Mucosa of rectum (tissue), 2 donors: Measurements from ENCODE around the gene DENND4B.

ENCODE experiments used
- H3K27ac ChIP-seq, 2 donors: one replicate each; pipeline ENCODE4 v1.7.0; 2013; ENCODE audit warnings: inconsistent platforms in 2 of 2, low read depth in 2 of 2, low read length in 2 of 2
- H3K27me3 ChIP-seq, 2 donors: one replicate each; pipeline ENCODE4 v1.7.0; 2013; ENCODE audit warnings: low read length in 2 of 2; ENCODE audit not compliant: control insufficient read depth in 2 of 2, insufficient read depth in 2 of 2
- H3K36me3 ChIP-seq, 2 donors: one replicate each; pipeline ENCODE4 v1.7.0; 2013; ENCODE audit warnings: low read length in 2 of 2; ENCODE audit not compliant: control insufficient read depth in 2 of 2, insufficient read depth in 2 of 2
- H3K4me1 ChIP-seq, 2 donors: one replicate each; pipeline ENCODE4 v1.7.0; 2013; ENCODE audit warnings: low read length in 2 of 2, mild to moderate bottlenecking in 1 of 2; ENCODE audit not compliant: control insufficient read depth in 2 of 2, insufficient read depth in 2 of 2
- H3K4me3 ChIP-seq, 2 donors: one replicate each; pipeline ENCODE4 v1.7.0; 2013; ENCODE audit warnings: low read length in 2 of 2
- H3K9ac ChIP-seq, 2 donors: one replicate each; pipeline ENCODE4 v1.7.0; 2013; ENCODE audit warnings: low read length in 2 of 2, low read depth in 1 of 2, mild to moderate bottlenecking in 1 of 2
- H3K9me3 ChIP-seq, 2 donors: one replicate each; pipeline ENCODE4 v1.7.0; 2013; ENCODE audit warnings: low read length in 2 of 2; ENCODE audit not compliant: control insufficient read depth in 2 of 2
- donor health status: healthy.
- donor health status: Normal muscosa, but diverticular disease.

Gene DENND4B

GRCh38 chr1:153945795-153946621 lies 510 bp downstream of the DENND4B start:
- Histone ChIP-seq H3K27ac (peak overlapping the region; percentile 89 to 97), H3K27me3 (no peaks in the 10 kb centered on the region), H3K36me3 (peaks cover 39 to 49% of the 10 kb centered on the region in 2 donors), H3K4me1 (peaks cover 17 to 20% of the 10 kb centered on the region in 2 donors), H3K9ac (peak overlapping the region; percentile 82 to 88), H3K9me3 (no peaks in the 10 kb centered on the region), H3K4me3 (peak overlapping the region; percentile 88)

GRCh38 chr1:153945131-153945794 lies 1.3 kb downstream of the DENND4B start:
- H3K9me3 ChIP-seq, result no peaks in the 10 kb centered on the region
- no peaks in the 10 kb centered on the region for H3K27me3 ChIP-seq
- H3K27ac ChIP-seq, result peak overlapping the region; percentile 89 to 97
- H3K4me3 ChIP-seq, result peak overlapping the region; percentile 88
- peak overlapping the region; percentile 82 to 88 for H3K9ac ChIP-seq
- peaks cover 17 to 20% of the 10 kb centered on the region in 2 donors for H3K4me1 ChIP-seq
- H3K36me3 ChIP-seq, result peaks cover 38 to 49% of the 10 kb centered on the region in 2 donors

- Histone ChIP-seq H3K4me1 (peaks cover 17 to 20% of the 10 kb centered on the region in 2 donors), H3K36me3 (peaks cover 34 to 50% of the 10 kb centered on the region in 2 donors), H3K9me3 (no peaks in the 10 kb centered on the region), H3K27me3 (no peaks in the 10 kb centered on the region), H3K27ac (peak overlapping the region; percentile 89 to 97), H3K4me3 (peak overlapping the region; percentile 88), H3K9ac (peak overlapping the region; percentile 82 to 88)
Measured at GRCh38 chr1:153944827-153945117, 1.7 kb downstream of the DENND4B start.

- Histone ChIP-seq H3K9me3 (no peaks in the 10 kb centered on the region), H3K9ac (peak overlapping the region in 1 of 2 donors; percentile 88), H3K27ac (peak overlapping the region; percentile 89 to 97), H3K27me3 (no peaks in the 10 kb centered on the region), H3K4me1 (peaks cover 17 to 20% of the 10 kb centered on the region in 2 donors), H3K36me3 (peaks cover 36 to 56% of the 10 kb centered on the region in 2 donors), H3K4me3 (peak overlapping the region in 1 of 2 donors; percentile 88)
Measured at GRCh38 chr1:153944005-153944826, 2.3 kb downstream of the DENND4B start.

GRCh38 chr1:153942766-153943549 lies 3.6 kb downstream of the DENND4B start:
- Histone ChIP-seq H3K9me3 (no peaks in the 10 kb centered on the region), H3K9ac (no peak overlapping the region), H3K4me3 (no peak overlapping the region), H3K36me3 (peaks cover 24 to 44% of the 10 kb centered on the region in 2 donors), H3K27me3 (no peaks in the 10 kb centered on the region), H3K27ac (no peak overlapping the region), H3K4me1 (peaks cover 17 to 20% of the 10 kb centered on the region in 2 donors)

GRCh38 chr1:153941826-153942725 lies 4.4 kb downstream of the DENND4B start:
- Histone ChIP-seq H3K4me3 (no peak overlapping the region), H3K27me3 (no peaks in the 10 kb centered on the region), H3K36me3 (peaks cover 32 to 48% of the 10 kb centered on the region in 2 donors), H3K9me3 (no peaks in the 10 kb centered on the region), H3K4me1 (peaks cover 15 to 20% of the 10 kb centered on the region in 2 donors), H3K9ac (no peak overlapping the region), H3K27ac (no peak overlapping the region)

GRCh38 chr1:153940756-153941155 lies 5.8 kb downstream of the DENND4B start:
- Histone ChIP-seq H3K36me3 (peaks cover 43 to 60% of the 10 kb centered on the region in 2 donors), H3K4me3 (no peak overlapping the region), H3K9ac (no peak overlapping the region), H3K9me3 (no peaks in the 10 kb centered on the region), H3K4me1 (peaks cover 10 to 15% of the 10 kb centered on the region in 2 donors), H3K27me3 (no peaks in the 10 kb centered on the region), H3K27ac (no peak overlapping the region)

- Histone ChIP-seq H3K27me3 (no peaks in the 10 kb centered on the region), H3K27ac (no peak overlapping the region), H3K4me1 (peaks cover 0 to 4% of the 10 kb centered on the region in 2 donors), H3K4me3 (no peak overlapping the region), H3K9me3 (no peaks in the 10 kb centered on the region), H3K36me3 (peaks cover 51 to 69% of the 10 kb centered on the region in 2 donors), H3K9ac (no peak overlapping the region)
Measured at GRCh38 chr1:153939476-153939875, 7.0 kb downstream of the DENND4B start.

GRCh38 chr1:153938996-153939395 lies 7.5 kb downstream of the DENND4B start:
- Histone ChIP-seq H3K4me1 (peaks cover 0 to 4% of the 10 kb centered on the region in 2 donors), H3K9ac (no peak overlapping the region), H3K36me3 (peaks cover 51 to 72% of the 10 kb centered on the region in 2 donors), H3K9me3 (no peaks in the 10 kb centered on the region), H3K4me3 (no peak overlapping the region), H3K27ac (no peak overlapping the region), H3K27me3 (no peaks in the 10 kb centered on the region)
